Measurements from ENCODE around the gene MAPKAPK2. TPM values are rescaled to one million over a fixed set of nuclear protein-coding genes. Genes with fewer than 3 reads are reported as not detected.

MAPKAPK2 gene
- total RNA-seq, 1 experiment from 2014 or later, result 72.4 TPM

DNA sequence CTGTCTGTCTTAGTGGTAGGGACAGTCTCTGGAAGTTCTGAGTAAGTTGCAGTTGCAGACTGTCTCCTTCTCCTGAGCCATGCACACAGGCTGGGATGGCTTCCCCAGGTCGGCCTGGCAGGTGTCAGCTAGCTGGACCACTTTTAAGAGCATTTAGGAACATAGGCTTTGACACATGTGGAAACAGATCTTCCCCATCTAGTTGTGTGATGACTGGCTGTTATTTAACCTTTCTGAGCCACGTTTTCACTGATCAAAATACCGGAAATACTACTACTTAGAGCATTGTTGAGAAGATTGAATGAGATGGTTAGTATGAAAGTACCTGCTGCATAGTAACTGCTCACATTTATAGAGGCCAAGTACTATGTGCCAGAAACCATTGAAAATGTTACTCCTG, 6.2 kb upstream of the MAPKAPK2 start:
- H3K4me1 ChIP-seq (ENCODE audit: control insufficient read depth, insufficient read depth, low read length), result peaks cover 6% of the 10 kb centered on the region
- TF ChIP-seq, protein P1, sequence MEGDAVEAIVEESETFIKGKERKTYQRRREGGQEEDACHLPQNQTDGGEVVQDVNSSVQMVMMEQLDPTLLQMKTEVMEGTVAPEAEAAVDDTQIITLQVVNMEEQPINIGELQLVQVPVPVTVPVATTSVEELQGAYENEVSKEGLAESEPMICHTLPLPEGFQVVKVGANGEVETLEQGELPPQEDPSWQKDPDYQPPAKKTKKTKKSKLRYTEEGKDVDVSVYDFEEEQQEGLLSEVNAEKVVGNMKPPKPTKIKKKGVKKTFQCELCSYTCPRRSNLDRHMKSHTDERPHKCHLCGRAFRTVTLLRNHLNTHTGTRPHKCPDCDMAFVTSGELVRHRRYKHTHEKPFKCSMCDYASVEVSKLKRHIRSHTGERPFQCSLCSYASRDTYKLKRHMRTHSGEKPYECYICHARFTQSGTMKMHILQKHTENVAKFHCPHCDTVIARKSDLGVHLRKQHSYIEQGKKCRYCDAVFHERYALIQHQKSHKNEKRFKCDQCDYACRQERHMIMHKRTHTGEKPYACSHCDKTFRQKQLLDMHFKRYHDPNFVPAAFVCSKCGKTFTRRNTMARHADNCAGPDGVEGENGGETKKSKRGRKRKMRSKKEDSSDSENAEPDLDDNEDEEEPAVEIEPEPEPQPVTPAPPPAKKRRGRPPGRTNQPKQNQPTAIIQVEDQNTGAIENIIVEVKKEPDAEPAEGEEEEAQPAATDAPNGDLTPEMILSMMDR (IDR thresholded peaks at IDR 0.05), result no peak
- TF ChIP-seq, protein P2, sequence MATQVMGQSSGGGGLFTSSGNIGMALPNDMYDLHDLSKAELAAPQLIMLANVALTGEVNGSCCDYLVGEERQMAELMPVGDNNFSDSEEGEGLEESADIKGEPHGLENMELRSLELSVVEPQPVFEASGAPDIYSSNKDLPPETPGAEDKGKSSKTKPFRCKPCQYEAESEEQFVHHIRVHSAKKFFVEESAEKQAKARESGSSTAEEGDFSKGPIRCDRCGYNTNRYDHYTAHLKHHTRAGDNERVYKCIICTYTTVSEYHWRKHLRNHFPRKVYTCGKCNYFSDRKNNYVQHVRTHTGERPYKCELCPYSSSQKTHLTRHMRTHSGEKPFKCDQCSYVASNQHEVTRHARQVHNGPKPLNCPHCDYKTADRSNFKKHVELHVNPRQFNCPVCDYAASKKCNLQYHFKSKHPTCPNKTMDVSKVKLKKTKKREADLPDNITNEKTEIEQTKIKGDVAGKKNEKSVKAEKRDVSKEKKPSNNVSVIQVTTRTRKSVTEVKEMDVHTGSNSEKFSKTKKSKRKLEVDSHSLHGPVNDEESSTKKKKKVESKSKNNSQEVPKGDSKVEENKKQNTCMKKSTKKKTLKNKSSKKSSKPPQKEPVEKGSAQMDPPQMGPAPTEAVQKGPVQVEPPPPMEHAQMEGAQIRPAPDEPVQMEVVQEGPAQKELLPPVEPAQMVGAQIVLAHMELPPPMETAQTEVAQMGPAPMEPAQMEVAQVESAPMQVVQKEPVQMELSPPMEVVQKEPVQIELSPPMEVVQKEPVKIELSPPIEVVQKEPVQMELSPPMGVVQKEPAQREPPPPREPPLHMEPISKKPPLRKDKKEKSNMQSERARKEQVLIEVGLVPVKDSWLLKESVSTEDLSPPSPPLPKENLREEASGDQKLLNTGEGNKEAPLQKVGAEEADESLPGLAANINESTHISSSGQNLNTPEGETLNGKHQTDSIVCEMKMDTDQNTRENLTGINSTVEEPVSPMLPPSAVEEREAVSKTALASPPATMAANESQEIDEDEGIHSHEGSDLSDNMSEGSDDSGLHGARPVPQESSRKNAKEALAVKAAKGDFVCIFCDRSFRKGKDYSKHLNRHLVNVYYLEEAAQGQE (IDR thresholded peaks at IDR 0.05; ENCODE audit: insufficient read depth in 1 of 2, low read depth in 2 of 2, low read length in 1 of 2), result no peak
- TF ChIP-seq TCF7L2 (IDR thresholded peaks at IDR 0.05; ENCODE audit: low read depth, low read length), result no peak
- no peak for TF ChIP-seq SIN3A (IDR thresholded peaks at IDR 0.05; ENCODE audit: borderline replicate concordance, insufficient read depth, low read depth, low read length)
- TF ChIP-seq POLR2AphosphoS5 (IDR thresholded peaks at IDR 0.05; ENCODE audit: low read depth, low read length), result no peak
- DNase-seq (ENCODE audit: low read depth, low spot score), result no peak
- intact Hi-C loops (cut with micrococcal nuclease; ENCODE audit: unreplicated experiment) (no loop called here), in situ Hi-C loops (cut with HindIII; ENCODE audit: low pct_unique_long_range_greater_than_20kb, low sequenced_read_pairs) (no loop called here)
- no TSS peak for BruUV-seq (replicated peaks)
- H3K4me3 ChIP-seq (ENCODE audit: low read depth in 2 of 2, low read length in 2 of 2), result no peak overlapping the region
- no peak overlapping the region for H3K27ac ChIP-seq (ENCODE audit: low read length)
- H3K9me3 ChIP-seq (ENCODE audit: control insufficient read depth, insufficient read depth, low read depth, low read length), result no peaks in the 10 kb centered on the region
- CTCF ChIA-PET, result no interaction called here
- H3K36me3 ChIP-seq (ENCODE audit: control insufficient read depth, insufficient read depth, low read length), result no peaks in the 10 kb centered on the region
- no peak for ATAC-seq
- H3K27me3 ChIP-seq (ENCODE audit: control insufficient read depth, insufficient read depth, low read length), result peaks cover 15% of the 10 kb centered on the region
- POLR2A ChIA-PET, result no interaction called here

DNA sequence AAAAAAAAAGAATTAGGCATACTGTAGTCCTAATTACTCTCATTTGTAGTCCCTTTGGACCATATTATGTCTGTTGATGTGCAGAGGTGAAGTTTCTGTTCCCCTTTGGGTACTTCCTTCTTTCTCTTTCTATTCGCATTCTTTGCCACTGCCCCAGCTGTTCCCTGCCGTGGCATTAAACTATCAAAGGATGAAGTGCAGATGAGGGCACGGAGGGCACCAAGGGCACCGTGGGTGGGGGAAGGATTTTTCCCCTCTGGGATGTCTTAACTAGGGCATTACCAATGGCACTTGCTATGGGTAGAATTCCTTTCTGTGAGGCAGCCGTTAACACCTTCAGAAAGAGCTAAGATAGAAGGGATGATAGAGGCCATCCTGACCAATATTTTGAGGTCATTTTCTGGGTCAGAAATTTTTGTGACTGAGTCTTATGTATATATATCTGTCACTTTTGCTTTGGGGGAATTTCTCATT, 4.9 kb upstream of the MAPKAPK2 start:
- ChIA-PET POLR2A (no interaction called here), CTCF (no interaction called here)
- intact Hi-C loops (cut with micrococcal nuclease; ENCODE audit: unreplicated experiment) (no loop called here), in situ Hi-C loops (cut with HindIII; ENCODE audit: low pct_unique_long_range_greater_than_20kb, low sequenced_read_pairs) (no loop called here)
- no peak for DNase-seq (ENCODE audit: low read depth, low spot score)
- Histone ChIP-seq H3K9me3 (ENCODE audit: control insufficient read depth, insufficient read depth, low read depth, low read length) (no peaks in the 10 kb centered on the region), H3K4me1 (ENCODE audit: control insufficient read depth, insufficient read depth, low read length) (peaks cover 8% of the 10 kb centered on the region), H3K36me3 (ENCODE audit: control insufficient read depth, insufficient read depth, low read length) (no peaks in the 10 kb centered on the region), H3K27me3 (ENCODE audit: control insufficient read depth, insufficient read depth, low read length) (peaks cover 15% of the 10 kb centered on the region), H3K27ac (ENCODE audit: low read length) (no peak overlapping the region), H3K4me3 (ENCODE audit: low read depth in 2 of 2, low read length in 2 of 2) (no peak overlapping the region)
- TF ChIP-seq, protein P1 (IDR thresholded peaks at IDR 0.05), result no peak
- TF ChIP-seq TCF7L2 (IDR thresholded peaks at IDR 0.05; ENCODE audit: low read depth, low read length) (no peak), POLR2AphosphoS5 (IDR thresholded peaks at IDR 0.05; ENCODE audit: low read depth, low read length) (no peak), SIN3A (IDR thresholded peaks at IDR 0.05; ENCODE audit: borderline replicate concordance, insufficient read depth, low read depth, low read length) (no peak)
- TF ChIP-seq, protein P2 (IDR thresholded peaks at IDR 0.05; ENCODE audit: insufficient read depth in 1 of 2, low read depth in 2 of 2, low read length in 1 of 2), result no peak
- no peak for ATAC-seq
- BruUV-seq (replicated peaks), result no TSS peak
